Endothelial cell of umbilical vein (primary cell): Measurements from ENCODE around the gene CBX2. TPM values are rescaled to one million over a fixed set of nuclear protein-coding genes. Genes with fewer than 3 reads are reported as not detected.

ENCODE experiments used
- BruUV-seq: library from RNA; stranded (reverse); fragments of 400-500 nt; replicated peaks from 2 replicates; lab custom pipeline; 2021; lab: Mats Ljungman, UMichigan
- CTCF ChIA-PET: fragments of 300-600, 350-600 bp; sonication (Branson Sonifier 250); formaldehyde crosslinking; loops from one replicate; lab custom pipeline; 2021; ENCODE audit warnings: antibody characterized with exemption, inconsistent platforms; lab: Charles Lee
- POLR2A ChIA-PET: fragments of 300-600, 350-600 bp; sonication (Branson Sonifier 250); formaldehyde crosslinking; loops from one replicate; lab custom pipeline; 2021; ENCODE audit warnings: antibody characterized with exemption, inconsistent platforms; lab: Charles Lee
- DNase-seq: peaks from one replicate; pipeline ENCODE4 v3.0.0-alpha.2; 2011; ENCODE audit warnings: low read depth, low spot score
- FAIRE-seq: peaks from 2 replicates; lab custom pipeline; 2011; peaks lifted over from hg19 to GRCh38; lab: Jason Lieb, UNC
- H2AFZ ChIP-seq: 2 replicates; pipeline ENCODE4 v1.6.0; 2012; ENCODE audit warnings: low read depth, low read length, control low read depth, inconsistent platforms
- H3K27ac ChIP-seq: 2 replicates; pipeline ENCODE4 v1.5.1; 2011; ENCODE audit warnings: low read depth, mild to moderate bottlenecking, control low read depth, low read length, moderate library complexity; ENCODE audit not compliant: insufficient read depth
- H3K27me3 ChIP-seq, 2 experiments: 2 replicates each; pipeline versions ENCODE4 v1.6.0 to v1.6.1; 2011; ENCODE audit warnings: low read length in 2 of 2, mixed read lengths in 1 of 2; ENCODE audit not compliant: control insufficient read depth in 2 of 2, insufficient read depth in 2 of 2
- H3K36me3 ChIP-seq, 2 experiments: 2 replicates in 1 of 2; 3 replicates in 1 of 2; pipeline ENCODE4 v1.5.1; 2011; ENCODE audit warnings: low read length in 2 of 2, mild to moderate bottlenecking in 1 of 2, moderate library complexity in 1 of 2; ENCODE audit not compliant: control insufficient read depth in 2 of 2, insufficient read depth in 2 of 2; ENCODE audit errors: extremely low read depth in 1 of 2
- H3K4me1 ChIP-seq: 3 replicates; pipeline ENCODE4 v1.5.1; 2011; ENCODE audit warnings: mild to moderate bottlenecking, low read length; ENCODE audit not compliant: control insufficient read depth, insufficient read depth; ENCODE audit errors: extremely low read depth
- H3K4me2 ChIP-seq: 2 replicates; pipeline ENCODE4 v1.6.1; 2011; ENCODE audit warnings: low read length, control low read depth, mixed read lengths; ENCODE audit not compliant: insufficient read depth
- H3K4me3 ChIP-seq, 3 experiments: fragments of 200-600 bp in 1 of 3; sonication (generic), shearing (Covaris generic) in 1 of 3; replicated peaks in 1 of 3; 2 replicates each; pipeline ENCODE4 v1.5.1; 2011 to 2016; ENCODE audit warnings: control low read depth in 3 of 3, low read length in 3 of 3, mild to moderate bottlenecking in 2 of 3, inconsistent platforms in 1 of 3, low read depth in 1 of 3, moderate library complexity in 1 of 3; ENCODE audit not compliant: insufficient read depth in 1 of 3
- H3K79me2 ChIP-seq: 2 replicates; pipeline ENCODE4 v1.6.0; 2012; ENCODE audit warnings: low read length, inconsistent platforms; ENCODE audit not compliant: control insufficient read depth, insufficient read depth
- H3K9ac ChIP-seq: replicated peaks from 2 replicates; pipeline ENCODE3; 2011; ENCODE audit warnings: low read length, control low read depth; ENCODE audit not compliant: insufficient read depth; ENCODE audit errors: extremely low read depth
- H3K9me1 ChIP-seq: replicated peaks from 3 replicates; pipeline ENCODE4 v1.6.0; 2011; ENCODE audit warnings: mild to moderate bottlenecking, low read length; ENCODE audit not compliant: control insufficient read depth, insufficient read depth; ENCODE audit errors: extremely low read depth
- H3K9me3 ChIP-seq: replicated peaks from 2 replicates; pipeline ENCODE4 v1.5.1; 2012; ENCODE audit warnings: low read length, inconsistent platforms; ENCODE audit not compliant: control insufficient read depth, insufficient read depth
- H4K20me1 ChIP-seq: replicated peaks from 2 replicates; pipeline ENCODE3; 2011; ENCODE audit warnings: mild to moderate bottlenecking, low read length; ENCODE audit not compliant: control insufficient read depth, insufficient read depth; ENCODE audit errors: extremely low read depth
- CTCF ChIP-seq, 2 donors: IDR thresholded peaks; 1 replicate in 1 of 2; 2 replicates in 1 of 2; pipeline ENCODE4 v1.5.1; 2011; ENCODE audit warnings: low read length in 2 of 2, mild to moderate bottlenecking in 2 of 2, moderate library complexity in 2 of 2, control low read depth in 1 of 2, inconsistent platforms in 1 of 2, low read depth in 1 of 2; ENCODE audit not compliant: insufficient read depth in 1 of 2; ENCODE audit errors: extremely low read depth in 1 of 2
- EZH2 ChIP-seq: IDR thresholded peaks from 2 replicates; pipeline ENCODE4 v1.6.1; 2012; ENCODE audit warnings: borderline replicate concordance, low read depth, mild to moderate bottlenecking, moderate library complexity, low read length, inconsistent platforms; ENCODE audit not compliant: severe bottlenecking
- FOS ChIP-seq: IDR thresholded peaks from 2 replicates; pipeline ENCODE4 v1.6.1; 2011; ENCODE audit warnings: mild to moderate bottlenecking, low read length, moderate library complexity, borderline replicate concordance; ENCODE audit not compliant: insufficient read depth
- GATA2 ChIP-seq: IDR thresholded peaks from 2 replicates; pipeline ENCODE4 v1.7.0; 2011; ENCODE audit warnings: low read depth, mild to moderate bottlenecking, moderate library complexity, mixed read lengths, low read length; ENCODE audit not compliant: insufficient read length, insufficient read depth
- JUN ChIP-seq: IDR thresholded peaks from 2 replicates; pipeline ENCODE4 v1.6.1; 2011; ENCODE audit warnings: borderline replicate concordance, low read depth; ENCODE audit not compliant: insufficient read length, insufficient read depth
- MAX ChIP-seq: IDR thresholded peaks from 2 replicates; pipeline ENCODE4 v1.6.1; 2011; ENCODE audit not compliant: insufficient read depth, insufficient read length
- POLR2A ChIP-seq: IDR thresholded peaks from 2 replicates; pipeline ENCODE4 v1.6.1; 2012; ENCODE audit warnings: low read depth, mild to moderate bottlenecking, control low read depth, low read length
- dilution Hi-C: fragments of 300-500 bp; cut with MboI; formaldehyde crosslinking; loops from one replicate; pipeline ENCODE4 v1.15.0; 2019; ENCODE audit warnings: low sequenced_read_pairs; ENCODE audit not compliant: extremely low pct_ligation_motif_present
- intact Hi-C: fragments of 100-400 bp; cut with micrococcal nuclease; formaldehyde crosslinking; loops from one replicate; pipeline ENCODE4 v1.10.0; 2022
- polyA plus RNA-seq, 4 experiments: library from polyadenylated mRNA; depleted of rRNA in 3 of 4; stranded (reverse) in 3 of 4; unstranded in 1 of 4; fragments of >200 nt; gene quantifications; 2 replicates each; pipeline versions ENCODE4 v1.2.1 to v1.2.3, GENCODE V29; 2011 to 2012; ENCODE audit warnings: missing spikeins in 1 of 4
- total RNA-seq: library from RNA; stranded (reverse); gene quantifications from 2 replicates; pipeline ENCODE4 v1.2.3, GENCODE V29; 2021

Gene CBX2
- total and polyA plus RNA-seq, 2 donors (not counting 3 experiments of a cell fraction or from before 2014, with no cell fraction given), result 10.5 to 20.0 TPM

GRCh38 chr17:79814974-79815835 lies 37.3 kb downstream of the CBX2 start:
- Histone ChIP-seq H3K27me3 (peaks cover 56 to 82% of the 10 kb centered on the region in 2 experiments), H3K9me3 (no peaks in the 10 kb centered on the region), H2AFZ (peak overlapping the region; percentile 27), H4K20me1 (no peaks in the 10 kb centered on the region), H3K9ac (no peak overlapping the region), H3K9me1 (no peaks in the 10 kb centered on the region), H3K79me2 (no peaks in the 10 kb centered on the region), H3K4me1 (peaks cover 8% of the 10 kb centered on the region), H3K4me3 (peak overlapping the region in 1 of 3 experiments; percentile 0), H3K4me2 (peak overlapping the region; percentile 21), H3K36me3 (no peaks in the 10 kb centered on the region), H3K27ac (no peak overlapping the region)
- CTCF ChIA-PET, result interaction anchor here (0.6 to 6.1 kb wide), 6 partner anchors 19 to 73 kb away, joined by 3 to 59 read pairs (median 4); partner anchors contain the start of gene CBX4
- intact Hi-C loops (no loop called here), dilution Hi-C loops (no loop called here)
- DNase-seq (no peak), FAIRE-seq (no peak)
- BruUV-seq, result no TSS peak
- peak; percentile 98 for TF ChIP-seq EZH2
- no peak for TF ChIP-seq MAX
- POLR2A ChIA-PET, result interaction anchor here (1.6 kb wide), 1 partner anchor 24 kb away, joined by 6 read pairs; the partner anchor contains the start of gene CBX4

- H4K20me1 ChIP-seq, result no peaks in the 10 kb centered on the region
- no peak overlapping the region for H3K4me2 ChIP-seq
- TF ChIP-seq POLR2A, result no peak
- TF ChIP-seq GATA2, result no peak
- TF ChIP-seq JUN, result no peak
- TF ChIP-seq FOS, result no peak
- TF ChIP-seq MAX, result no peak
- peak; percentile 5 for TF ChIP-seq EZH2
- no peak for TF ChIP-seq CTCF (IDR thresholded peaks at IDR 0.05; ENCODE audit: extremely low read depth in 1 of 2, insufficient read depth in 1 of 2, low read depth in 1 of 2, low read length in 2 of 2)
- no peaks in the 10 kb centered on the region for H3K79me2 ChIP-seq
- H3K4me1 ChIP-seq, result peaks cover 8% of the 10 kb centered on the region
- no peaks in the 10 kb centered on the region for H3K9me3 ChIP-seq
- ChIA-PET CTCF (interaction anchor here (1.2 kb wide), 1 partner anchor 13 kb away, joined by 6 read pairs; no protein-coding TSS in a partner anchor), POLR2A (interaction anchor here (1.6 kb wide), 1 partner anchor 23 kb away, joined by 6 read pairs; the partner anchor contains the start of gene CBX4)
- H3K9me1 ChIP-seq, result no peaks in the 10 kb centered on the region
- no peak for FAIRE-seq
- H3K27ac ChIP-seq, result no peak overlapping the region
- H3K27me3 ChIP-seq, result peaks cover 52 to 77% of the 10 kb centered on the region in 2 experiments
- dilution Hi-C loops (no loop called here), intact Hi-C loops (no loop called here)
- no peak for DNase-seq
- H3K9ac ChIP-seq, result no peak overlapping the region
- BruUV-seq, result no TSS peak
- no peaks in the 10 kb centered on the region for H3K36me3 ChIP-seq
- H3K4me3 ChIP-seq, result no peak overlapping the region
- no peak overlapping the region for H2AFZ ChIP-seq
Observed at GRCh38 chr17:79815836-79816461, 38.0 kb downstream of the CBX2 start.
